GM21786 (cell line): Measurements from ENCODE around the gene NFX1.

Experiments
- ATAC-seq: cut with Tn5 transposase; IDR thresholded peaks from one replicate; pipeline ENCODE4 v1.9.1; 2021; ENCODE audit not compliant: unreplicated experiment

The NFX1 gene

GRCh38 chr9:33265211-33265865 lies 25.0 kb upstream of the NFX1 start:
- no peak for ATAC-seq

GRCh38 chr9:33267151-33267767 lies 23.1 kb upstream of the NFX1 start:
- ATAC-seq: no peak

GRCh38 chr9:33270146-33270545 lies 20.2 kb upstream of the NFX1 start:
- no peak for ATAC-seq

GRCh38 chr9:33272061-33272460 lies 18.3 kb upstream of the NFX1 start:
- ATAC-seq: no peak

- ATAC-seq: no peak
Measured at GRCh38 chr9:33273266-33273971, 16.9 kb upstream of the NFX1 start.

GRCh38 chr9:33273972-33274328 lies 16.4 kb upstream of the NFX1 start:
- ATAC-seq: no peak

- no peak for ATAC-seq
Measured at GRCh38 chr9:33277484-33277883, 12.8 kb upstream of the NFX1 start.

- ATAC-seq: no peak
Measured at GRCh38 chr9:33285502-33285901, 4.8 kb upstream of the NFX1 start.

- no peak for ATAC-seq
Measured at GRCh38 chr9:33287087-33287490, 3.2 kb upstream of the NFX1 start.

GRCh38 chr9:33288235-33288634 lies 2.1 kb upstream of the NFX1 start:
- no peak for ATAC-seq

GRCh38 chr9:33288828-33289483 lies 1.4 kb upstream of the NFX1 start:
- no peak for ATAC-seq

- ATAC-seq: no peak
Measured at GRCh38 chr9:33289496-33289895, 820 bp upstream of the NFX1 start.

- no peak for ATAC-seq
Measured at GRCh38 chr9:33289936-33290246, 425 bp upstream of the NFX1 start.

GRCh38 chr9:33291031-33291397 lies 698 bp downstream of the NFX1 start:
- no peak for ATAC-seq

- ATAC-seq: no peak
Measured at GRCh38 chr9:33291901-33292300, 1.6 kb downstream of the NFX1 start.

- no peak for ATAC-seq
Measured at GRCh38 chr9:33293782-33294181, 3.5 kb downstream of the NFX1 start.

- no peak for ATAC-seq
Measured at GRCh38 chr9:33294670-33295432, 4.5 kb downstream of the NFX1 start.

- ATAC-seq: peak; percentile 36
Measured at GRCh38 chr9:33295571-33295970, 5.3 kb downstream of the NFX1 start.

GRCh38 chr9:33297432-33297831 lies 7.1 kb downstream of the NFX1 start:
- peak; percentile 93 for ATAC-seq

GRCh38 chr9:33300546-33300945 lies 10.2 kb downstream of the NFX1 start:
- no peak for ATAC-seq

- ATAC-seq: no peak
Measured at GRCh38 chr9:33304362-33304761, 14.0 kb downstream of the NFX1 start.
